LNCaP clone FGC (cell line): ENCODE data around the gene ZFHX3.
"Not testable (repeated sequence)": the region's sequence is repeated elsewhere in the genome, so short reads cannot be mapped to it uniquely, and the experiment has no call there.

Experiments
- DNase-seq: peaks from one replicate; pipeline ENCODE4 v3.0.0-alpha.2; 2011; ENCODE audit warnings: low read depth
- H3K4me3 ChIP-seq: 2 replicates; pipeline ENCODE4 v1.5.1; 2011; ENCODE audit warnings: mild to moderate bottlenecking, low read depth, low read length, control low read depth
- TF ChIP-seq, protein P1 (sequence below): IDR thresholded peaks from 2 replicates; pipeline ENCODE4 v1.5.1; 2012; ENCODE audit warnings: mild to moderate bottlenecking; ENCODE audit not compliant: control insufficient read depth, insufficient read depth; ENCODE audit errors: extremely low read depth

ZFHX3 gene

DNA sequence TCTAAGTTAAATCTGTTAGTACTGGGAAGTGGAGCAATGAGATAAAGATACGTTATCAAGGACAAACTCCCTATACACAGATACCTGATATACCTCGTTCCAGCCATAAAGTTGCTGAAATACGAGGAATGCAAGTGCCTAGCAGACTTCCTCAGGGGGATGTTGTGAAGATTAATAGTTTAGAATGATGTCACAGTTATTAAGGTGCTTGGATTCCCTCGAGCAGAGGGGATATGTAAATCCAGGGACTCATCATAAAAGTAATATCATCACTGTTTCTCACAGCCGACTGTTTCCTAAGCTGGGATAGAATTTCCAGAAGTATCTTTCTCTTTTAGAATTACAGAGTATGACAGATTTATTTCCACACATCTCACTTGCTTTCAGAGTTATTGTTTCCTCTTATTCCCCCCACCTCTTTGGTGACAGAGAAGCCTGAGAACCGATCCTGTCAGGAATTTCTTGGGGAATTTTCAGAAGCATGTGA lies 28.4 kb upstream of the ZFHX3 start:
- no peak for DNase-seq
- no peak overlapping the region for H3K4me3 ChIP-seq
- TF ChIP-seq, protein P1, sequence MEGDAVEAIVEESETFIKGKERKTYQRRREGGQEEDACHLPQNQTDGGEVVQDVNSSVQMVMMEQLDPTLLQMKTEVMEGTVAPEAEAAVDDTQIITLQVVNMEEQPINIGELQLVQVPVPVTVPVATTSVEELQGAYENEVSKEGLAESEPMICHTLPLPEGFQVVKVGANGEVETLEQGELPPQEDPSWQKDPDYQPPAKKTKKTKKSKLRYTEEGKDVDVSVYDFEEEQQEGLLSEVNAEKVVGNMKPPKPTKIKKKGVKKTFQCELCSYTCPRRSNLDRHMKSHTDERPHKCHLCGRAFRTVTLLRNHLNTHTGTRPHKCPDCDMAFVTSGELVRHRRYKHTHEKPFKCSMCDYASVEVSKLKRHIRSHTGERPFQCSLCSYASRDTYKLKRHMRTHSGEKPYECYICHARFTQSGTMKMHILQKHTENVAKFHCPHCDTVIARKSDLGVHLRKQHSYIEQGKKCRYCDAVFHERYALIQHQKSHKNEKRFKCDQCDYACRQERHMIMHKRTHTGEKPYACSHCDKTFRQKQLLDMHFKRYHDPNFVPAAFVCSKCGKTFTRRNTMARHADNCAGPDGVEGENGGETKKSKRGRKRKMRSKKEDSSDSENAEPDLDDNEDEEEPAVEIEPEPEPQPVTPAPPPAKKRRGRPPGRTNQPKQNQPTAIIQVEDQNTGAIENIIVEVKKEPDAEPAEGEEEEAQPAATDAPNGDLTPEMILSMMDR: no peak

DNA sequence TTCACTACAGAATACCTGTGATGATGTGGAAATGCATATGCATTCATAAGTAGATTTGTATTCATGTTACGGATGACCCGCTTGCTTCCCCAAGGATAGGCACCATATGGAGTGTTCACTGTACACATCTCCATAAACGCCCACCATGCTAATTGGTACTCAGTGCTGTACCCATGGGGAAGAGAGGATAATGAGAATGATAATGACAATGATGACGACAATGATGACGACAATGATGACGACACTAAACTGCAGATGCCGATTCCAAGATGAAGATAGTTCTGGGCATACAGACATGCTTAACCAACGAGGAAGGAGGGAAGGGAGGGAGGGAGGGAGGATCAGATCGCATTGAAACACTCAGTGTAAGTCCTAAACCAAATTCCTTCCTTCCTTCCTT lies 26.5 kb upstream of the ZFHX3 start:
- H3K4me3 ChIP-seq: no peak overlapping the region
- DNase-seq: no peak
- TF ChIP-seq, protein P1: no peak

DNA sequence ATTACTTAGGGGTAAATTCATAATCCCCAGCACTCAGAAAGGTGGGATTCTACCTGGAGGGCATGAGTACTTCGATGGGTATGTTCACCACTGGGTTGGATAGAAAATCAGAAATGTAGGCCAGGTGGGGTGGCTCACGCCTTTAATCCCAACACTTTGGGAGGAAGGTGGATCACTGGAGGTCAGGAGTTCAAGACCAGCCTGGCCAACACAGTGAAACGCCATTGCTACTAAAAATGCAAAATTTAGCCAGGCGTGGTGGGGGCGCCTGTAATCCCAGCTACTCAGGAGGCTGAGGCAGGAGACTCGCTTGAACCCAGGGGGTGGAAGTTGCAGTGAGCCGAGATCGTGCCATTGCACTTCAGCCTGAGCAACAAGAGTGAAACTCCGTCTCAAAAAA lies 24.1 kb upstream of the ZFHX3 start:
- not testable (repeated sequence) for DNase-seq, H3K4me3 ChIP-seq

DNA sequence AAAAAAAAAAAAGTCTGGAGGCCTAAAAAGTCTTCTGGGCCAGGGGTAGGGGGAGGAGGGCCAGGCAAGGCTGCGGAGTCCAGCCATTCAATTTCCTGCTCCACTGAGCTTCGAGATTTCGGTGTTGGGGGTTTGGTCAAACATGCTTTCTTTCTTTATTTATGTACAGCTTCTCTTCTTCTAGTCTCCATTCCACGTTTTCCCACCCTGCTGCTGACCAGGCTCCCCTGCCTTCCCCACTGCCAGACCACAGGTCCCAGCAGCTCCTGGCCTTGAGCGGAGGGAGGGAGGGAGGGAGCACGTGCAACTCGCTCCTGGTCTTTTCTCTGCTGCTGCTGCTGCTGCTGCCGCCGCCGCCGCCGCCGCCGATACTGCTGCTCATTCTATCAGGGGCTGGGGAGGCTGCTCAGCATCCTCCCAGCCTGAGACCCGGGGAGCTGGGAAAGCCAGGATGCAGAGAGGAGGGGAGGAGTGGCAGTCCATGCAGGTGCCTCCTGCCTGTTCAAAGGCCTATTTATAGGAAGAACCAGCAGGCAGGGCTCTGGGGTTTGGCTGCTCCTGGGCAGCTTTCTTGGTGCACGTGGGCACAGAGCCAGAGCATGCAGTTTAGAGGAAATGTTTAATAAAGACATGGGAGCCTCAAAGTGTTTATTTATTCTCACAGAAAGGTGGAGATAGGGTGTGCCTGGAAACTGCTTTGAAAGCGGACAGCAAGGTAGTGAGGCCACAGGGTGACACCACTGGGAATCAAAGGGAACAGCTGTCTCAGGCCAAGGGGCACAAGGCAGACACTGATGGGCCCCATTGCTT lies 23.4 kb upstream of the ZFHX3 start:
- DNase-seq: no peak
- TF ChIP-seq, protein P1: peak; percentile 17; the same call in 1 of the 2 replicates
- no peak overlapping the region for H3K4me3 ChIP-seq

DNA sequence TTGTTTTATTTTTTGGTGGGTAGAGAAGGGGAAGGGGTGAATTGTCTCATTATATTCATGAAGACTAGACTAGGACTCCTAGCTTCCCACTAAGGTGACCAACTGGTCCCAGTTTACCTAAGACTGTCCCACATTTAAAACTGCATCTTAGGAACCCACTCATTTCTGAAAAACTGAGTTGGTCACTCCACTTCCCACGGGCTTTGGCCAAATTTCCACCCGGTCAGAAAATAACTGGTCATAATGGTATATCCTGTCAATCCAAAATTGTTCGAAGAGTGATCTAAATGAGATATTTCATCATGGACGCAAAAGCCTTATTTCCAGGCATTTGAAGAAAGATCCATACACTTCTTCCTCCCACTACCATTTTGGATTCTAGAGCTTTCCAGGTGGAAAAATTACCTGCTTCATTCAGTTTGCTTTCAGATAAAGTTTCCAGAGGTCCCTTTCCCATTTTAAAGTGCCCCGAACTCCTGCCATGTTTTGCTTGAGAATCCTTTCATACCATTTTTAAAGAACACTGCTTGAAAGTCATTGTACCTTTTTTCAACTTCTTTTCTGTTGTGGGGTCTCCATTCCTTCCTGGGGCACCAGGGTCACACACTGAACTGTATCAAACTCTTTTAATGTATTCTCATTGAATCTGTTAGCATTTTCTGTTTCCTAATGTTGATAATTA lies 21.8 kb upstream of the ZFHX3 start:
- no peak for DNase-seq
- TF ChIP-seq, protein P1: no peak
- no peak overlapping the region for H3K4me3 ChIP-seq

DNA sequence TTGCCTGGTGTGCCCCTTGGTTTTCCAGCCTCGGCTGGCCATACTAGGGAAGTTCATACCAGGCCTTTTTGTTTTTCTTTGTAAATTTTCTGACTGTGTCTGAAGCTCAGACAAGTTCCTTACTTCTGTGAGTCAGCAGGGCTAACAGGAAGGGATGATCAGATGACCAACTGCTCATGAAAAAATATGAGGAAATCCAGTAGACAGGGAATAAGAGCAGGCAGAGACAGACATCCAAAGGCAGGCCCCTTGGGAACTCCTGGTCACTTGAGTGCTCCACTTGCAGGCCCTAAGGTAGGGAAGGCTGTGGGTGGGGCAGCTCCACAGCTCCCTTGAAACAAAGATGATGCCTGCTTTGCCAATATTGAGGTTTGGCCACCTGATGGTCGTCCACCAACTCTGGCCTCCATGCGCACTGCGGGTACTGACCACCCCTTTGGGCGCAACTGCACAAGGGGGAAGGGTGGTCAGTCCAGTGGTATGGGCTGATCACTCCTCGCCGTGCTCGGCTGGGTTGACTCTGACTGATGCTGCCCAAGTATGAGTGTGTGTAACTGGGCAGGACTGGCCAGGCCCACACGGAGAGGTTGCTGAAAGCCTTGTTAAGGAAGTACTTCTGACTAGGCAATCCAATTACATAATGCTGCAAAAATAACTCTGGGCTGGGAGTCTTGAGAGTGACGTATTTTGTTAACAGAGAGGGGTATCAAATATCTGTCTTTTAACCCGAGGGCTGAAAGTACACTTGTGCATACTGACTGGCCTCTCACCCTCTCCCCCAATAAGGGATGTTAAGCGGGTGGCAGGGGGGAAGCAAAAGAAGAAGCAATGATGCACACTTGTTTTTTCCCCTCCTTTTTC lies 20.8 kb upstream of the ZFHX3 start:
- no peak for DNase-seq
- no peak overlapping the region for H3K4me3 ChIP-seq
- TF ChIP-seq, protein P1: no peak
